HG03460 (cell line): ENCODE data around the gene LAMA2.

Experiments used
- ATAC-seq: cut with Tn5 transposase; IDR thresholded peaks from one replicate; pipeline ENCODE4 v1.9.1; 2021; ENCODE audit not compliant: unreplicated experiment

LAMA2 gene

DNA sequence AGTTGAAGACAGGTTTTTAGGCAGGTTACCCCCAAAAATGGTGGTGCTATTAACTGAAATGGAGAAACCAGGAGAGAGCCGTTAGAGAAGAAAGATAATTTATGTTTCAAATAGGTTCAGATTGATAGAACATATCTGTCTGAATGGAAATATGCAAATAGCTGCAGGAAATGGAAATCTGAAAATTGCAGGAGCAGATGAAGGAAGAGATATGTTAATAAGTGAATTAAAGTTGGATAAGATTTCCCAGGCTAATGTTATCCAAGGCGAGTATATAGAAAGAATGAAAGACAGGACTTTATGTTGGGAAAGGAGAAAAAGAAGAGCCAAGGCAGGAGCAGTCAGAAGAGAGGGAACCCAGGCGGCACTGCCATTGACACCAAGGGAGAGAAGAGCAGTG, 461.4 kb downstream of the LAMA2 start:
- no peak for ATAC-seq

DNA sequence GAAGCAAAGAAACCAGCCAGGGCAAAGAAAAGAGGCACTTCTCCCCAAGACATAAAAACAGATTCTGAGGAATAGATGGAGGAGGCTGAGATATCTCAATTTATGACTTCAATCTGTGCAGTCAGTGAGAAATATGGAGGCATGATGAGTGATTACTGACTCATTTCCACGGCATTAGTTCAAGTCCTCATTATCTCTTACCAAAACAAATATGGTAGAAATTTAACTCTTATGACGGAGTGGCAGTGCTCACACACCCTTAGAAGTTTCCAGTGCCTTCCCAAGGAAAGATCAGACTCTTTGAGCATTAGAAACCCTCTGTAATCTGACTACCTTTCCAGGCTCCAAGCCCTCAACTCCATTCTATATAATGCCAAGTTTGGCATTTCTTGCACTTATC, 463.0 kb downstream of the LAMA2 start:
- no peak for ATAC-seq

DNA sequence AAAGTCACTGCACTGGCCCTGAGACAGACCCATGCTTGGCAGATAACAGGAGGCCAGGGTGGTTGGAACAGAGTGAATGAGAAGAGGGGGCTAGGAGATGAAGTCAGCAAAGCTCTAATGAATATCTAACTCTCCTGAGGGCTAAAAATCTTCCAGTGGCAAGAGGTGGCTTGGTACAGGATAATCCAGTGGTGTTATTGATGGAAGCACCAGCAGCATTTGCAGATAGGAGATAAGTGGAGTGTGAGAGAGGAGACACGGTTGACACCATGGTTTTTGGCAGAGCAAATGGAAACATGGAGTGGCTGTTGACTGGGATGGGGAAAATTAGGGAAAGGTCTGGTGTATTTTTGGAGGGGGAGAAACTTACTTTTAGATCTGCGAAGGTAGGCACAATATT, 464.0 kb downstream of the LAMA2 start:
- ATAC-seq, result no peak

DNA sequence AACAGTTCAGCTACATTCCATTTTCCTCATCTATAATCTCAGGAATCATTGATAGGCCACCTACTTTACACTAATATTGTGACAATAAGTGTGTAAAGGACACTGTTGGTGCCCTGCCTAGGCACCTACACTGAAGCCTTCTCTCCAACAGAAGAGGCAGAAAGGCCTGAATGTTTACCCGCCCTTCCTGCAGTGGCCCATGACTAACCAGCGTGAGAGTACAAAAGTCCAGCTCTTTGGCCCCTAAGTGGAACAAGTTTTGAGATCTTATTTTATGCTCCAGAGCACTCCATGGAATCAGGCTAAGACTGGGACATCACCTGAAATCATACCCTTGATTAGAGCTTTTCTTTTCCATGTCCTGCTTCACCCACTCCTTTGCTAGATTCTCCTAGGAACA, 467.3 kb downstream of the LAMA2 start:
- ATAC-seq, result no peak

DNA sequence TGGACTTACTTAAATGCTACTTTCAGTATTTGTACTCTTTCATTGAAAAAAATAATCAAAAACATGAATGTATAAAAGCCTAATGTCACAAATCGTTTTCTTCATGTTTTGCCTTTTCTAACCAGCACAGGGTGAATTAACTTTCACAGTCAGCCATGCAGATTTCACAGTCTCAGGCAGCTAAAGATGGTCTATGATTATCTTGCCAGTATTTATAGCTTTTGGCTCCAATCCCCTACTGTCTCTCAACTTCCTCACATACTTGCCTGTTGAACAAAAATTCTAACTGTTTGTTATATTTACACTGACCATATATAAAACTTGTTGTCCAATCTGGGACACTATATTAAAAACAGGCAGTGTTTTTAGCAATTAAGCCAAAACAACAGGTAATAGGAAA, 468.9 kb downstream of the LAMA2 start:
- no peak for ATAC-seq

DNA sequence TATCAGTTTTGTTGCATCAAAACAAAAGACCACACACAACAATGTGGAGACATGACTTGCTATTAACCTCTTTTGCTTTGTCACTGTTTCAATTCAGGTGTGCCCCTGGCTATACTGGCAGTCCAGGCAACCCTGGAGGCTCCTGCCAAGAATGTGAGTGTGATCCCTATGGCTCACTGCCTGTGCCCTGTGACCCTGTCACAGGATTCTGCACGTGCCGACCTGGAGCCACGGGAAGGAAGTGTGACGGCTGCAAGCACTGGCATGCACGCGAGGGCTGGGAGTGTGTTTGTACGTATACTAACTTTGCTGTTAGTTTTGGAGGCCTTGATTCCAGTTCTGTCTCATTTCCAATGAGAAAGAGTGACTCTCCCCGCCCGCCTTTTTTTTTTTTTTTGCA, 470.1 kb downstream of the LAMA2 start:
- no peak for ATAC-seq

DNA sequence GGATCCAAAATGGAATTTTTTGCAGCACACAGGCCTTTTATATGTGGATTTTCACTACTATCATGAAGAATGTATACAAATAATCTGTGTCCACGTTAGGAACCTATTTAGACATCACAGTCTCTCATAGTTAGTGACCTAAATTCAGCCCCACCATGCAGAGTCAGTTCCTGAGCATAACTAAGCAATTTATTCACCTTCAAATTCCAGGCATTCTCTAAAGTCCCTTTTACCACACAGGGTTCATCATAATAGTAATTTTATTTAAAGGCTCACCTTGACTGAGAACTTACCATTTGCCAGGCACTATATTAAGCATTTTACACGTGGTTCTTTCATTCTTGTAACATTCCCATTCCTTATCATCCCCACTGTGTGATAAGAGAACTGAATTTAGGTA, 473.2 kb downstream of the LAMA2 start:
- ATAC-seq, result no peak

DNA sequence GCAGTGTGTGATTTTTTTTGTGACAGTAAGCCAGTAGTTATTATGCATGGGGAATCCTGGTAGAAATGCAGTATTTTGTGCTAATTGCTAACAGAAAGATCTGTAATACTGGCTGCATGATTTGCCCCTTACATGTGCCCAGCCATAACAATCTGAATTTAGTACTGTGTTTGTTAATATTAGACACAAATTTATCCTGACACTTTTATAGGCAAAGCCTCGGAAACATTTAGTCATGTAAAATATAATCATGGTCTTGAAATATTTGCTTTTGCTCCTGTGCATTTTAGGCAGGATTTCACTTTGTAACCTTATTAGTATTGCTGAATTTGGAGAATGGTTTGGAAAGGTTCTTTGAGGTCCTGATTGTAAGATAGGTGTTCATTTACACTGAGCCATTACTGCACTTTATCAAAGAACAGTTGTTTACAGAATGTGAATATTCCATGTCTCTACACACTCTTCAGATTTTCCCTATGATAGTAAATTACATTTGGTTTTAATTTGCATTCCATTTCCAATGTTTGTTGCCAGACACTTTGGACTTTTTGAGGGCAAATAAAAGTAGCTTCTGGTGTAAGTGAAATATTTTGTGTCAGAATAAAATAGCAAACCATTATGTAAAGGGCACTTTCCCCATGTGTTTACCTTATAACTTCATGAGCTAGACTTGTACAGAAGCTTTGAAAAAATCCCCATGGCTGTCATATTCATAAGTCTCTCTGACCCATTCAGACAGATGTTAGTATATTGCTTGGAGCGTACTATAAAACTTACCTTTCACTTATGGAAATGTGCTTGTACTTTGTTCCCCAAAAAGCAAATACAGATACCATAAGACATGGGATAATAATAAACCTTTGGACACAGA, 477.1 kb downstream of the LAMA2 start:
- no peak for ATAC-seq

DNA sequence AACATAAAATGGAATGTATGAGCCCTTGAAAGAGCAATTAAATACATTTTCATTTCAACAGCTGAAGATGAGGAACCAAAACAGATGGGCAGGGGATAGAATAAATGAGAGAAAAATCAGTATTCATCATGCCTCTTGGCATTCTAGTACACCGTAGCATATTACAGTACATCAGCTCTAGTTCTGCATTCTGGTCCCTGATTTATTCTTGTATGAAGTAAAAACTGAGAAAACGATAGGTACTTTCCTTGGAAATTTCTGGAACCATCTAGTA, 477.7 kb downstream of the LAMA2 start:
- ATAC-seq, result no peak

DNA sequence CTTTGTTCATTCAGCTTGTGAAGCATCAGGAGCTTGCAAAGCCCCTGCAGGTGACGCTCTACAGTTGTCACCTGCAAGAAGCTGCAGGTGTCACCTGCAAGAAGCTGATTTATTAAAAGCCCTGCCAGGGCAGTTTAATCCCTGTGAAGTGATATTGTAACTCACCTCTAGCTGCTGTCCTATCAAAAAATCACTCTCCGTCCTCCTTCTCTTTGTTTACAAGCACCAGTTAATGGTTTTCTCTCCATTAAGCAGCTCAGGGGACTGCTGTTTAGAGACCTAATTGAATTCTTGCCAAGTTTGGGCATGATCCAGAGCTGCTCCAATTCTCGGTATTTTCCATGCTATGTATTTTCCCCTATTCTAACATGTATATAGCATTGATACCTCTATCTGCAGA, 481.1 kb downstream of the LAMA2 start:
- no peak for ATAC-seq

DNA sequence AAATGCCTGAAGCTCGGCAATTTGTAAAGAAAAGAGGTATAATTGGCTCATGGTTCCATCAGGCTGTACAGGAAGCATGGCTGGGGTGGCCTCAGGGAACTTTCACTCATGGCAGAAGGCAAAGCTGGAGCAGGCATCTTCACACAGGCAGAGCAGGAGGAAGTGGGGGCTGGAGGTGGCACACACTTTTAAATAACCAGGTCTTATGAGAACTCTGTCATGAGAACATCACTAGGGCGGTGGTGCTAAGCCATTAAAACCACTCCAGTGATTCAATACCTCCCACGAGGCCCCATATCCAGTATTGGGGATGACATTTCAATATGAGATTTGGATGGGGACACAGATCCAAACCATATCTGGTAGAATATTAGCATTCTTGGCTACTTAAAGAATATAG, 481.8 kb downstream of the LAMA2 start:
- ATAC-seq, result no peak

DNA sequence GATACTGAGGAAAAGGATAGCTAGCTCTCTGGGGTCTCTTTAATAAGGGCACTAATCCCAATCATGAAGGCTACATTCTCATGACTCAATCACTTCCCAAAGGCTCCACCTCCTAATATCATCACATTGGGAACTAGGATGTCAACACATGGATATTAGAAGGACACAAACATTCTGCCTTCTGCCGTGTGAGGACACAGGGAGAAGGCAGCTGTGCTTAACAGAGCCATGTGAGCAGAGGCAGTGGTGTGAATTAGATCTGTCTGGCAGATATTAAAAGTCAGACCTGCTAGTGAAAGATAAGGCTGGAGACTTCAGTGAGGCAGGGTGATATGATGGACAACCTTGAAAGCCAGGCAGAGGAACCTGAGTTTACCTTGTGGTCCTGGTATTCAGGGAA, 485.1 kb downstream of the LAMA2 start:
- ATAC-seq, result no peak

DNA sequence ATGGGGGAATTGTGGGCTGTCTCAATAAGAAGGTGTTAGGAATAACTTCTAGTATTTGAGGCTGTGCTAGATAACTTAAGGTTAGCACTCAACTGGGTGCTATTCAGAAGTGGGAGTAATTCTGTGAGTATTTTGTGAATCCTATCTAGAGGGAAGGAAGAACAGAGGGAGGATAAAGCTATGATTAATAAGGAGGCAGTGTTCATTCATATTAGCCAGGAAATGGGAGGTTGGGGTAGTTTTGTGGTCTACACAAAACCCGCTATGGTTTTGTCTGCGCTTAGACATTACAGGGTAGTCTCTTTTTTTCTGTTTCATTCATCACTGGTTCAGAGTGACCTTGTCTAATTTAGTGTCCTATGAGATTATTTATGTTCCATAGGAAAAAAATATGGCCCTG, 486.0 kb downstream of the LAMA2 start:
- no peak for ATAC-seq

DNA sequence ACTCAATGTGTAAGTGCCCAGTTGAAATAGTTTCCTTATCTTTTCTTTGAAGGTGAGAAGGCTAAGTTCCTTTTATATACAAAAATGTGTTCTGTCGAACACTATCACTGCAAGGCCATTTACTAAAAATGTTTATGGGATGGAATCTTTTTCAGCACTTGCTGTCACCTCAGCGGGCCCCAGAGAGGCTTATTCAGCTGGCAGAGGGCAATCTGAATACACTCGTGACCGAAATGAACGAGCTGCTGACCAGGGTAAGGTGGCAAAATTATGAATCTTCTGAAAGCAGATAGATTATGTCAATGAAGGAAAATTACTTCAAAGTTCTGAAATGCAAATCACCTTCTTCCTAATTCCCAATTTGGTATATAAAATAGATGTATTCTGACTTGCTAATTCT, 486.8 kb downstream of the LAMA2 start:
- ATAC-seq, result no peak

DNA sequence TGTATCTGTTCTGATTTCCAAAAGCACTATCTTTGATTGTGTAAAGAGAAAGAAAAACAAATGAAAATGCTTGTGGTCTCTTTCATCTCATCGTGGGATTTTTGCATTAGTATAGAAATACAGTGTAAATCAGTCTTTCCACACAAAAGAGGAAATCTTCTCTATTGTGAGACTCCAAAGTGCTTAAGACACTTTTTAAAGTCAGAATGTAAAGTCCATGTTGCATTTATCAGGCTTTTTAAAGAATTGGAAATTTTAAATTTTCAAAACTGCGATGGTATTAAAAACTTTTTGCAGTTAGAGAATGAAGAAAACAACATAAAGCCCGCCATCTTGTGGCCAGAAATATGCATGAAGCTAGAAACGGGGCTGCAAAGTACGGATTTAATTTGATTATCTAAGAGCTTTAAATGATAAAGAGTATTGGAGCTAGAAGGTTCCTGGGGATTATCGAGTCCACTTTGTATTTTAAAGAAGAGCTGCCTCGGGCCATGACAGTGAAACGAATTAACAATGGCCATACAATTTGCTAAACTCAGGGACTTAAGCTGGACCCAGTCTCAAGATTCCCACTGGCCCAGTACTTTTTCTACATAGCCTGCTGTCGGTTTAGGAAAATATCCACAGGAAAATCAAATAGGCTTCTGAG, 487.5 kb downstream of the LAMA2 start:
- ATAC-seq, result no peak

DNA sequence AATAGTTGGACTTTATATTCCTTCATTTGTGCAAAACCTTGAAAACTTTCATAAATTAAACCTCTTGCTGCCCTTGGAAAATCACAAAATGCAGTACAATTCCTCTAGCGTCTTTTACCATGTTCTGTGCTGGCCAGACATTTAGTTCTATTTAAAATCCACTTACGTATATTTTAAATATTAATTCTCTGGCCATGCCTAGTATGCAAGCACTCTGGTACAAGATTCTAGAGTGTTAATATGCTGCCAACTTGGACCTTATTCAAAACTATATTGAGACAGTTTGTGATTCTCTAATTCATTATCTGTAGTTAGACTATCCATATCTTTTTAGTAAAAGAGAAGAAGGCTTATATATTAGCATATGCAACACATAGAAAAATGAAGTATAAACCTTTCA, 498.9 kb downstream of the LAMA2 start:
- ATAC-seq, result no peak

DNA sequence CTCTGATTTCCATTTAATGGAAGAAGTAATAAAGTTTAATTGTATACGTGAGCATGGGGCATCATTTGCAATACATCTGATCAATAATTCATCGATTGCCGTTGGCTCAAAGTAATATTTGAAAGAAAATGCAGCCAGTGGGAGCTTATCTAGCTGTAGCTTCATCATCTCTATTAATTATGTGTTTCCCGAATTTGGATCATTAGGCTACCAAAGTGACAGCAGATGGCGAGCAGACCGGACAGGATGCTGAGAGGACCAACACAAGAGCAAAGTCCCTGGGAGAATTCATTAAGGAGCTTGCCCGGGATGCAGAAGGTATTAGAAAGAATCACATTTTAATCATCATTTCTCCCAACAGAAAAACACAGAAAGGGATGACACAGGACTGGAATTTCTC, 500.0 kb downstream of the LAMA2 start:
- ATAC-seq, result no peak

DNA sequence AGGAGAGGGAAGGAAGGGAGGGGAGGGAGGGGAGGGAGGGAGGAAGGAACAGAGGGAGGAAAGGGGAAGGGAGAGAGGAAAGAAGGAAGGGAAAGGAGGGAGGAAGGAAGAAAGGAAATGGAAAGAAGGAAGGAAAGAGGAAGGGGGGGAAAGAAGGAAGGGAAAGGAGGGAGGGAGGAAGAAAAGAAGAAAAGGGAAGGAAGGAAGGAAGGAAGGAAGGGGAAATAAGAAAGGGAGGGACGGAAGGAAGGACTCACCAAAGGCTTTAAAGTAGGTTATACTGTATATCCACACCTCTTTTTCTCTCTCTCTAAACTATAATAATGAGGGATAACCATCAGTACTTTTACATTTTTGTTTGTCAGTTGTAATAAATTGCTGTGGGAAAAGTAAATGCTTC, 502.2 kb downstream of the LAMA2 start:
- ATAC-seq, result no peak

DNA sequence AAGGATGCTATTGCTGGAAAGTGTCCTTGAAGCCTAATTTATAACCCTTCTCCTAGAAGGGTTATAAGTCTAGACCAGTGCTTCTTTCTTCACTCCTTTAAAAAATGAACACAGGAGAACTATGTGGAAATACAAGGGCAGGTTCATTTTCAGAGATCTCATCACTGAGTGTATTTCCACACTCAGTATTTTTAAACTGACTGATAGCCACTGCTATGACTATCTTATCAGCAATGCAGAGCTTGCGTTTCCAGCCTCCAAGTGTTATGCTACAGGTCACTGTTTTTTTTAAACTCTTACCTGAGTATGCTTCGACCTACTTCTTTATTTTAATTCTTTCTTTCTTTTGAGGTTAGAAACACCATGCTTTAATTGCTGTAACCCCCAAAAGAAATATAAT, 508.0 kb downstream of the LAMA2 start:
- ATAC-seq, result no peak

DNA sequence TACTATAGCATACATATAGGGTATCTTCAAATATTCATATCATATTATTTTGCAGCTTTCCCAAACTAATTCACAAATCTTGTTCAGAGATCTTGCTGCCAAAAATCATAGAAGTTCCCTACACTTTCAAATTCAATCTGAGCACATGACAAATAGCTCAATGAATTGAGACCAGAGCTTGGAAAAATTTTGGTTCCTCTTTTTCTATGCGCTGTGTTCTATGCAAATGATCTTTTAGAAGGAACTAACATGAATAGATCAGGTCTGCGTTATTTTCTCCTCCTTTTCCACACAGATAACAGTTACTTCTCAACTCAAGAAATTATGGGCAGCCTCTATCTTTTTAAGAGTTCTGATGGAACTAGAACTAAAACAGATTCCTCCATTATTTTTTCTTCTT, 510.7 kb downstream of the LAMA2 start:
- ATAC-seq, result no peak

DNA sequence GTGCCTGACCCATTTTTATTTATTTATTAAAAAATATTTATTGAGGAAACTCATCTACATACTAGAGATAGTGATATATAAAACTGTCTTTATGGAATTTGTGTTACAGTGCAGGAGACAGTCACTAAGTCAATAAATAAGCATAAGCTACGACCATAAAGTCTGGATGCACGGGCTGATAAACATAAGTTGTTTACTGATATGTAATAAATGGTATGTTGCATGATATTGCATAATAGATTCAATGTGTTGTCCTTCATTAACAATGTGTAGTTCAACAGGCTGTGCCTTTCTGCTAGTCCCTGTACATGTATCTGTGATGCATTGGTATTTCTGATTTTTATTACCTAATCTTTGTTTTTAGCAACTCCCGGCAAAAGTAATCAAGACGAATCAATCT, 515.8 kb downstream of the LAMA2 start:
- no peak for ATAC-seq

DNA sequence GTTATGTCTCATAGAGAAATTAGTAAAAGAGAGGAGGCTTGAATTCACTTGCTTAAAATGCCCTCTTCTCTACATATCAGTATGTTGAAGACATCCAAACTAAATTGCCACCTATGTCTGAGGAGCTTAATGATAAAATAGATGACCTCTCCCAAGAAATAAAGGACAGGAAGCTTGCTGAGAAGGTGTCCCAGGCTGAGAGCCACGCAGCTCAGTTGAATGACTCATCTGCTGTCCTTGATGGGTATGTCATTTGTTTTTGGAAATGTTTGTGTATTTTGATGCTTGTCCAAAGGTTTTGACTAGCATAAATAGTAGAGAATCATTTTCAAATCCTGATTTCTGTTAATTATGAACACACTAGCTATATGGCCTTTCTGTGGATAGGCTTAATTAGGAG, 519.3 kb downstream of the LAMA2 start:
- no peak for ATAC-seq

DNA sequence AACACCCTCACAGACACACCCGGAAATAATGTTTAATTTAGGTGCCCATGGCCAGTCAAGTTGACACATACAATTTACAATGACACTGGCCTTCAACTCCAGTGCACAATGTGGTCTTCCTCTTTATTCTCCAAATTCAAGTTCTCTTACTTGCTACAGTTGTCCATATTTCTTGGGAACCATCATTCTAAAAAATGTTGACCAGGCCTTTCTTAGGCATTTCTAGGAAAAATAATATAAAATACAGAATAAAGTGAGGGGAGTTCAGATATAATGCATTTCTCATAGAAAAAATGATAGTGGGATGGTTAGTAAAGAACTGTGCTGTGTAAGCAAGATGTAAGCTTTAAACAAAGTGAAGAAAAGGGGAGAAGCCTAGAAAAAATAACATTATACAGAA, 528.2 kb downstream of the LAMA2 start:
- ATAC-seq, result no peak
